IPS-18c (cell line): ENCODE measurements around the gene CDC14A.

Experiments
- H3K4me3 ChIP-seq: 2 replicates; pipeline ENCODE4 v1.7.0; 2013; ENCODE audit warnings: low read depth, mild to moderate bottlenecking, low read length, moderate library complexity; ENCODE audit not compliant: insufficient read depth
- H3K9me3 ChIP-seq: one replicate; pipeline ENCODE4 v1.6.1; 2013; ENCODE audit warnings: mild to moderate bottlenecking, low read length, moderate library complexity; ENCODE audit not compliant: control insufficient read depth, insufficient read depth

Gene CDC14A

DNA sequence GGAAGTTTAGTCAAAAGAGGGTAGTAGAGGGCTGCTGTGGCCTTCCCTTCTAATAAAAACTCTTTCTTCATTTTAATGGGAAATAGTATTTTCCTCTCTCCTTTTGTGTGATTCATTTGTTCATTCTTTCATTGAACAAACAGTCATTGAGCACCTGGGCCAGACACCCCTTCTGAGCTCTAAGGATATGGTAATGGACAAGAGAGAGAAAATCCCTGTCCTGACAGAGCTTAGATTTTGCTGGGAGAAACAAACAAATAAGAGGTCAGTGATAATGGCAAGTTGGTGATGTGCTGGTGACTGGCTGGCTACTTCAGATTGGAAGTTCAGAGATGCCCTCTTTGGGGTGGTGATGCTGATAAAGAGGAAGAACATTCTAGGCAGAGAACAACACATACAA is 59.3 kb downstream of the CDC14A start:
- Histone ChIP-seq H3K9me3 (no peaks in the 10 kb centered on the region), H3K4me3 (no peak overlapping the region)

DNA sequence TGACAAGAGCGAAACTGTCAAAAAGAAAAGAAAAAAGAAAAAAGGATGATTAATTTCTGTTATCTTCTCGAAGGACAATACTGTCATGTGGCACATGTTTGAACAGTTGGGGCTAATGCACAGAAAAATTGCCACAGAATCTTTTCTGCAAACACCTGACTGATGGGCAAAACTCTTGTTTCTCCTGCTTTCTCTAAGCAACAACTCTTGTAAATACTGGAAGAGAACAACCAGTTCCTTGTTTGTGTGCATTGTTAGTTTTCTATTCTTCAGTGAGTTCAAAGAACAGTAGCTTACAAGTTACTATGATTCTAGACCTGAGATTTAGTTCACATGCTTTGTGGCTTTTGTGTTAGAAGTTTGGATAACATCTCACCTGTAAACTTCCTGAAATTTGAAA is 60.7 kb downstream of the CDC14A start:
- no peak overlapping the region for H3K4me3 ChIP-seq

DNA sequence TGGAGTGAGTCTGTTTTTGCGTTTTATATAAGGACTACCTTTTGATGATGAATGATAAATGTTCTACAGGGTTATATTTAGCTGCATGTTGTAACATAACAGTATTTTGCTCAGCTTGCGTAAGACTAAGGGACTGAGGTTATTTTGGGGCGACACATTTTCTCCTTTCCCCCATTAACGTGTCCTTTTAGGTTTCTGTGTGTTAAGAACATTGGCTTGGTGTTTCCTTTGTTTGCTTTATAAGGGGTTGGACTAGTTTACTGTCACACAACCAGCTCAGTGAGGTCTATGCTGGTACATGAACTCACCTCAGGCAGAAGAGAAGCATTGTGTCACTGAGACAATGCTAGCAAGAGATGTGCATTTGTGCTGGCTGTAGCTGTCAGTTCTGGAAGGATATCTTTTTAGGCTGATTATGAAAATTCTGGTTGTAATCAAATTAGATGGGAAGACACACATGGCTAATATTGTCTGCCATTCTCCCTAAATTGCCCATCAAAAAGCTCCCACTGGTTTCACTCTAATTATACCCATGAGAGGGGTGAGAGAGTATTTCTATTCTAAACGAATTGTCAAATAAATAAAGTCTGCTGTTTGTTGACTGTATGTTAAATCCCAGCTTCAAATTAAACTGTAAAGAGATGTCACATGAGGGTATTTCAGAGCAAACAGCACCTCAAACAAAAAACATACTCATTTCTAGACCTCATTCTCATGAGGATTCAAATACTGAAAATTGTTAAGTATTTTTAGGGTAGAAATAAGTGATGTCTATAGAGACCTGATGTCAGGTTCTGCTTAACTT is 62.6 kb downstream of the CDC14A start:
- Histone ChIP-seq H3K9me3 (no peaks in the 10 kb centered on the region), H3K4me3 (no peak overlapping the region)

More for the DNA sequence above, 60.7 kb downstream of the CDC14A start:
- H3K9me3 ChIP-seq, result no peaks in the 10 kb centered on the region

DNA sequence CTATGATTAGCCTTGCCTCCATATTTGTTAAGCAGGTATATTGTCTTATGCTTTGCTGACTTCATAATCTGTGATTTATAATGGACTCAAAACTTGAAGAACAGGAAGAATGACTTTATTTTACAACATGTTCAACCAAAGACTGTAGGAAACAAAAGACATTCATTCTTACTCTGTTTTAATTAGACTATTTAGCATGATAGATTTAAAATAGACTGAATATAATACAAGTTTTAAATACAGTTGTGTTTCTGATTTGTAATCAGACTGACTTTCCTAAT is 63.1 kb downstream of the CDC14A start:
- Histone ChIP-seq H3K9me3 (no peaks in the 10 kb centered on the region), H3K4me3 (no peak overlapping the region)

DNA sequence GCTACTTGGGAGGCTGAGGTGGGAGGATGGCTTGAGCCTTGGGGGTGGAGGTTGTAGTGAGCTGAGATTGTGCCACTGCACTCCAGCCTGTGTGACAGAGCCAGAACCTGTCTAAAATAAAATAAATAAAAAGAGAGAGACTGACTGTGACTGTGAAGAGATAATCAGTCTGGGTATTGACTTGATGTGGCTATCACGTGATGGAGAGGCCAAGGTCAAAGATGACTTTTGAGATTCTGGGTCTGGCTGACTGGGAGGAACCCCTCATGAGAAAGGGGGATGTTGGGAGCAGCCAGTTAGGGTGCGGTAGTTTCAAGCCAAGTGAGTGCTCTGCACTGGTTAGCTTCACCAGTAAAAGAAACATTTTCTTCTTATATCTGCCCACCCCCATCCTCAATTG is 66.8 kb downstream of the CDC14A start:
- Histone ChIP-seq H3K9me3 (no peaks in the 10 kb centered on the region), H3K4me3 (no peak overlapping the region)

DNA sequence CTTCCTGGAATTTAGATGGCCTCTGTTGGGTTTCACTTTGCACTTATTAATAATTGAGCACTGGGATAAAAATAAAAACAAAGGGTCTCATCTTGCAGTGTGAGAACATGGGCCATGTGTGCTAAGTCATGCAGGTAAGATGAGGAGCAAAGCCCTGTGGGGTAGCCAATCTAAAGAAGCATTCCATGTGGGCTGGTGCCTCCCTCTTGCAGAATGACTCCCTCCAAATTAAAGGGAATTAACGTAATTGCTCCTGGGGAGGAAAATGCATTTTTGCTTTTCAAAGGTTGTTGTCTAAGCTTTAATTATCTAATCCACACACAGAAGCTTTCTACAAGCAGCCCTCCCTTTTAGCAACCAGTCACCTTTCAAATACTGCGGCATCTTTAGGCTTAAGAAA is 69.8 kb downstream of the CDC14A start:
- Histone ChIP-seq H3K9me3 (no peaks in the 10 kb centered on the region), H3K4me3 (no peak overlapping the region)

DNA sequence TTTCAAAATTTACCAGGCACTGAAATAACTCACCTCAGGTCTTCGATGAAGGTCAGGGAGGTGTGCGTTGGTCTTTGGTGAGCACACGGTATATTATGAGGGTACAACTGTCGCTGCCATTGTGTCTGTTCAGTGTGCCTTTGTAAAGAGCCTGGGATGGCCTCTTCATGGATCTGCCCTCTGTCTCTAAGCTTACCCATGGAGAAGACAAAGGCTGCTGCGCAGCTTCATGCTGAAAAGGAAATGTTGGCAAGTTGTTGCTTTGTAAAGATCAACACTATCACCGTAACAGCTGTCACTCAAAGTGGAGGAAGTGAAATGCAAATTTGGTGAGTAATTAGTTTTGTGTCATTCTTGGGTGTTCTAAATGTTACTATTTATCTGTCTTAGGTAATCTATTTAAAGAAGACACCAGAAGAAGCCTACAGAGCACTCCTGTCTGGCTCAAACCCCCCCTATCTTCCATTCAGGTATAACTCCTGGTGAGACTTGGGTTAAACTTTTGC is 71.6 kb downstream of the CDC14A start:
- Histone ChIP-seq H3K9me3 (no peaks in the 10 kb centered on the region), H3K4me3 (no peak overlapping the region)

DNA sequence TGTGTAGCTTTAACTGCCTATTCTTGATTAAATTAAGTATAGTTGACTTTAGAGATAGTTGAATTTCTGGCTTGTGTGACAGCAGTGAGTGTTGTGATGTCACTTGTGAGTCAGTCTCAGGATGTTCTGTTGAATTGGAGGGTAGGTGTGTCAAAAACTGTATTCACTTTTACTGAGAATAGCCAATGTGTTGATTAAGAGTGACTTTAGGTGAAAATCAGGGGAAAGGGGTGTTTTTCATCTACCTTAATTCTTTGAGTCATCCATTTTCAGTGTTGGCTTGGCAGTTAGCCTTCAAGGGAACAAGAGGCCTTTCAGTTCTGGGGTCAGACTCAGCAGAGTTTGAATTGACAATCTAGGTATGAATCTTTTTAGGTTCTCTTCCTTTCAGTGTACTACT is 75.9 kb downstream of the CDC14A start:
- no peaks in the 10 kb centered on the region for H3K9me3 ChIP-seq
- no peak overlapping the region for H3K4me3 ChIP-seq

DNA sequence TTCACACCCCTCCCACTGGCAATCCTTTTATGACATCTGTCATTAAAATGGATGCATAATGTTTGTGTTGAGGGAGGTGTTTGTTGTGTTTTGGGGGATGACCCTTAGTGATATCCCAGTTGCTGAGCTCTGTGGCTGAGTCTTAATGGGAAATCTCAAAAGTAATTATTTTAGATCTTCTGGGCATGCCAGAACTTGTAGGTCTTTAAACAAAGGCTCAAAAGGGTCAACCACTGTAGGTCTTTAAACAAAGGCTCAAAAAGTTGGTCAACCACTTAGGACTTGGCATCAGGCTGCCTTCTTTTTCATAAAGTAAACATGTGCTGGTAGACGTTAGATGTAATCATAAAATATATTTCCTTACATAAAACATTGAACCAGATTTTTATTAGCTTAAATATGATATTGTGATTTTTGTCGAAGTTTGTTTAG is 78.0 kb downstream of the CDC14A start:
- H3K4me3 ChIP-seq, result no peak overlapping the region
- H3K9me3 ChIP-seq, result no peaks in the 10 kb centered on the region

DNA sequence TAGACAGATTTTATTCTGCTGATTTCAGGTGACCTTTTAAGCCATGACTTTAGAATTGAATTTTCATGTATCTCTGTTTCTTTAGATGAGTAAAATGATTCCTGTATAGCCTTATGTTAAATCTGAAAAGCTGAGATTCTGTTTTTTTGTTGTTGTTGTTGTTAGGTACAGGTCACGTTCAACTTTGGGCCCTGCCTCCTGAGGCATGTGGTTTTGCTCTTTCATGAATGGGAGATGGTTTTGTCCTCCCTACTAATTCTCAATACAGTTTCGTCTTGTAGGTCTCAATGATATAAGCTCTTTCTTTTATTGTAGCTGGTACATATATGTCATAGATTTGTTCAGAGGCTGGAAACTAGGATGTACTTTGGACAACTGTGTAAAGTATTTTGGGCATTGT is 79.6 kb downstream of the CDC14A start:
- H3K4me3 ChIP-seq, result no peak overlapping the region
- H3K9me3 ChIP-seq, result no peaks in the 10 kb centered on the region

DNA sequence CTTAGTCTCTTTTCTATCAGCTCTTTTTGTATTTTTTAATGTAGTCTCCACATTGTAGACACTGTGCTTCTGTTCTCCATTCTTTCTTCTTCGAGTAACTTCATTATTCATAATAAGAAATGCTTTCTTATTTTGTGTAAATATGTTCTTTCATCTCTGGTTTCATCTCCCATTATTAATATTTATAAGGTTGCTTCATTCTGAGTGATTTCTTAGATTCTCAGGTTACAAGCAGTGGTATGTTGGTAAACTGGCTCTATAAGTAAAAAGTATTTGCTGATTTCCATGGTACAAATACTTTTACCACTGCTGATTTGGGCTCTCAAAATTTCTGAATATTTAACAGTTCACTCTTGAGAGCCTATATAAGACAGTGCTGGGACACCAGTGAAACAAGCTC is 81.3 kb downstream of the CDC14A start:
- Histone ChIP-seq H3K9me3 (no peaks in the 10 kb centered on the region), H3K4me3 (no peak overlapping the region)

DNA sequence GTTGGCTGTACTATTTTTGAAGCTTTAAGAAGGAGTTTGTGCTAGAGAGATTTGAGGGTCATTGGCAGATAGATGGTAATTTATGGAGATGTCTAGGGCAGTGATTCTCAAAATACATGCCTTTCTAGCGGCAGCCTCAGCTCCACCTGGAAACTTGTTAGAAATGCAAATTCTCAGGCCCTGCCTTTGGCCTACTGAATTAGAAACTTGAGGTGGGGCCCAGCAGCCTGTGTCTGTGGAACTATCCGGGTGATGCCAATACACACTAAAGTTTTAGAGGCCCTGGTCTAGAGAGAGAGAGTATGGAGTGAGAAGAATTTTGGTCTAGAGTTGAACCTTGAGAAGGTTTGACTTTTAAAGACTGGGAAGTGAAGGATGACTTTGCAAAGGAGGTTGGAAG is 82.5 kb downstream of the CDC14A start:
- Histone ChIP-seq H3K9me3 (no peaks in the 10 kb centered on the region), H3K4me3 (no peak overlapping the region)

DNA sequence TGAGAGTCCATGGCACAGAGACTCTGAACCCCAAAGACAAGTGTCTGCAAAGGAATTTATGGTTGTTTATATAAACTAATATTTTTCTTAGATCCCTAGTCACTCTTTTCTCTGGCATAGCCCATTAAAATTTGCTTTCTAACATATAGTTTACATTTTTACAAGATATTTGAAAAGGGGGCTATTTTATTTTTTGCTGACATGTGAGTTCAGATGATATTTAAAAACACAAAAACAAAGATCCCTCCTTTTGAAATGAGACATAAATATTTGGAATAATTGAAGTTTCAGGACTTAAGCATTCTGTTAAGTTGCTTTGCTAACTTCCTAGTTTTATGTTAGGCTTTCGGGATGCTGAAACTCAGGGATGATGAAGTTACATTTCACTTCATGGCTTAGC is 86.1 kb downstream of the CDC14A start:
- no peak overlapping the region for H3K4me3 ChIP-seq
- no peaks in the 10 kb centered on the region for H3K9me3 ChIP-seq

DNA sequence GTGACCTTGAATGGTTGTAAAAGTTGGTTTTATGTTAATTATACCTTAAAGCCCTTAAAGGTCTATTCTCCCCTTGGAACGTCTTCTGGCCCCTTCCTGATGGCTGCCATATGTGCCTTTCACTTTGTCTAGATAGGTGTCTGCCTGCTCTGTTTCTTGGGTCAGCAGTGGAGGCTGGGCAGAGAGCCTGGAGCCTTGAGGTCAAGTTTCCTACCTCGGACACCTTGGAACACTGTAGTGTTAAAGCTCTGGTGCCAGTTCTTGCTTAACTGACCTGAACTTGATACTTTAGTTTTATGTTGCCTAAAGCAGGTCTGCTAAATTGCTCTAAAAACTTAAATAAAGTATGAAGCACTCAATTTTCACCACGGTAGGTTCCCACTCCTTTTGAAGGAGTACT is 86.5 kb downstream of the CDC14A start:
- Histone ChIP-seq H3K9me3 (no peaks in the 10 kb centered on the region), H3K4me3 (no peak overlapping the region)

DNA sequence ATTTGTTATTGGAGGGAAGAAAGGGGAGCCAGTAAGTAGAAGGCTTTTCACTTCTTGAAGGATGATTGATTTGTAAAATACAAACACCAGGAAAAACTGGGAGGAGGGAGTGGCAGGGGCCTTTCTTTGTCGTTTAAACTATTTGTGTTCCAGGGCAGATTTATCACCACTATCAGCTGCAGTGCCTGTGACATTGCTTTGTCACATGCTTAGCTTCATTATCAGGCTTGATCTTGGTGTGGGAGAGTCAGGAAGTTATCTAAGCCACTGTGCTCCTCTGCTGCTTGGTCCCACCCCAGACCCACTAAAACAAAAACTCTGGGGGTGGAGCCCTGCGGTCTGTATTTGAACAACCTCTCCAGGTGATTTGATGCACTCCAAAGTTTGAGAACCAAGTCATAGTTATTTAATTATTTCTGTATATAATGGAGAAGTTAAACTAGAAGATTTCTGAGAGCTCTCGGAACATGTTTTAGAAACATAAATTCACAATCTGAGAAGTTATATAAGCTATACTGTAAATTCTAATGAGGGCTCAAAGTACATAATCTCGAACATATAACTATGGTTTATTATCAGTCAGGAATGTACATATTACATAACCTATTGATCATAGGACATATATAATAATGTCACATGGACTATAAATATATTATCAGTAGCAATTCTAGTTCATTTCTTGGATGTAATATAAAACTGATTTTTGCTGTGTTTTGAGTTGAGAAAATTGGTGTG is 87.9 kb downstream of the CDC14A start:
- no peak overlapping the region for H3K4me3 ChIP-seq
- no peaks in the 10 kb centered on the region for H3K9me3 ChIP-seq

DNA sequence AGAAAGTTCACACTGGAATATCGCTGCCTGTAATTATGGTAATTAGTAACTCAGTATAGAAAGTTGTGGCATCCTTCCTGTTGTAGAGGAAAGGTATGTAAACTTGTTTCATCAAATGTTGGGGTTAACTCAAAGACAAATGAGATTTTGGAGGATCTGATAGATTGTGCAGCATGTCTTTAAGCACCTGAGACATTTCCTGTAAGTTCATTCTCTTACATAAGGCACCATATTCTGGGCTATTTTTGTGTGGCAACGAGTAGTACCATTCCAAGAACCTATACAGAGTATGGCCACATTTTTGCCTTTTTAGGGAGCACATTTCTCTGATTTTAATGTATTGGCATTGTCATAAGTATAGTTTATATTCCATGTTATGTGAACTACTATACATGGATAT is 88.8 kb downstream of the CDC14A start:
- Histone ChIP-seq H3K9me3 (no peaks in the 10 kb centered on the region), H3K4me3 (no peak overlapping the region)

DNA sequence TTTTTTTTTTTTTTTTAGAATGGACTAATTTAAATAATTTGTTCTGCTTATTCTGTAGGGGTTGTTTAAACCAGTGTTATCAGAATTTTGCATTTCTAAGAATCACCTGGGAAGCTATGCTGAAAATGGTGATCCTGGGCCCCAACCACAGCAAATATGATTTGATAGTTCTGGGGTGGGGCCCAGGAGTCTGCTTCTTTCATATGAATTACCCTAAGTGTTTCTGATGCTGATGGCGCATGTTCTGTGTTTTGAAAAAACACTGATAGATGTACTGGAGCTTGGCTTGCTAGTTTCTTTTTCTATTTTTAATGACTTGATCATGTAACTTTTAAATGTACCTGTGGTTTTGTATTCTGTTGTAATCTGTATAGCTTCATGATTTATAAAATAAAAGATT is 89.3 kb downstream of the CDC14A start:
- H3K9me3 ChIP-seq, result no peaks in the 10 kb centered on the region
- H3K4me3 ChIP-seq, result no peak overlapping the region

DNA sequence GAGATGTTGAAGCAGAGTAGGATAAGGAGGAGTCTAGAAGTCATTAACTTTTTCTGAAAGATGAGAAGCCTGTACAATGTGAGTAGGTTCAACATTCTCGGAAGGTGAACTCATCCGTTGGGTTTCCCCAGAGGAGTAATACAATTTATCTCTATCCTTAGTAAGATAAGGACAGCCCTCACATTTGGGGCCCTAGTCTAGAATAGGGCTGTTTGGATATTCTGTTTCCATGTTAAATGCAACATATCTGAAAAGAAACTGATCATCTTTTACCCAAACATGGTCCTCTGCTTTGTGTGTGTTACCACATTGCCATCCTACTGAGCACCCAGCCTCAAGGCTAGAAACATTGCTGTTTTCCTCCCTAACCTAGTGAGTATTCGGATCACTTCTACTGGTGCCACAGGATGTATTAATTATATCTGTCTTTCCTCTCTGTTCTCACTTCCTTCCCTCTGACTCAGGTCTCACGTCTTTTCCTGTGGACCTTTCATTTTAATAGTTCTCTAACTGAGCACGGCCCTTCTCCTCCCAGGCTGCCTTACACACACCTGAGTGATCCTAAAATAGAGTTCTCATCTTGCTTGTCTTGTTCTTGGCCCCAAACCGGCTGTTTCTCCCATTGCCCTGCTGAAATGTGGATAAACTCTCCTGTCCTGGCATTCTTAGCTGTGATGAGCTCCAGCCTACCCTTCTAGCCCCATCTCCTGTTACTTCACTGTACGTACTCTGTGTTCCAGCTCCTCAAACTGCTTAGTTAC is 91.7 kb downstream of the CDC14A start:
- H3K9me3 ChIP-seq, result no peaks in the 10 kb centered on the region
- no peak overlapping the region for H3K4me3 ChIP-seq
